H1 (cell line): ENCODE measurements around the gene CNOT6L. TPM values are rescaled to one million over a fixed set of nuclear protein-coding genes. Genes with fewer than 3 reads are reported as not detected.

Experiments
- polyA plus RNA-seq, 7 experiments: library from polyadenylated mRNA; depleted of rRNA in 3 of 7; stranded (reverse) in 5 of 7; unstranded in 2 of 7; fragments of >200 nt in 5 of 7; fragments of 200-250 nt in 2 of 7; gene quantifications; 1 replicate in 5 of 7; 2 replicates in 1 of 7; 4 replicates in 1 of 7; pipeline versions ENCODE4 v1.2.1 to v1.2.3, GENCODE V29; 2011 to 2013; ENCODE audit warnings: missing spikeins in 2 of 7, mixed read lengths in 2 of 7
- total RNA-seq: library from RNA; stranded (reverse); fragmentation: NEBNext Ultra II Directional; extraction: Animal tissue kit (Norgen Biotek cat#: 25700); gene quantifications from 2 replicates; pipeline ENCODE4 v1.2.1, GENCODE V29; 2021
- TF ChIP-seq, protein P1 (sequence below), 3 experiments: IDR thresholded peaks; 1 replicate in 2 of 3; 2 replicates in 1 of 3; pipeline versions ENCODE4 v1.5.1 to v1.6.1; 2011; ENCODE audit warnings: low read length in 3 of 3, mild to moderate bottlenecking in 3 of 3, inconsistent platforms in 2 of 3, low read depth in 1 of 3, moderate library complexity in 1 of 3; ENCODE audit not compliant: insufficient read depth in 1 of 3; ENCODE audit errors: control extremely low read depth in 1 of 3
- TF ChIP-seq, protein P2 (sequence below): IDR thresholded peaks from 2 replicates; pipeline ENCODE4 v1.6.1; 2012; ENCODE audit warnings: inconsistent platforms

Gene CNOT6L
- total and polyA plus RNA-seq, 2 of the 8 experiments (the other 6 are each of a cell fraction or from before 2014, with no cell fraction given): 2.0 to 22.4 TPM

DNA sequence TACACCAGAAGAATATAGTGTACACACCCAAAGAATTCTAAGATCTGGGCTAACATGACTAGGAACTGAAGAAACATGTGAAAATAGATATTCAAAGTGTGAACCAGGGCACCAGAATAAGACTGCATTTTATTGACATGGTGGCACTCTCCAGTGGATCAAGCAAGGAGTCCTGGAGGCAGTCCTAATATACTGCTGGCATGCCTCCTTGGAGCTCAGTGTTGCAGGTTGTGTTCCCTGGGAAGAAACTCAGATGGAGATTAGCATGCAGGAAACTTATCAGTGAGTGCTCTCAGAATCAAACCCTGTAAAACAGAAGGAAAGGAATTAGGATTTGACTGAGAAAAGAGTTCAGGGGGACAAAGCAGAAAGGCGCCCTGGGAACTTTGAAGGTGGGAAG lies 108.5 kb downstream of the CNOT6L start (continued):
- TF ChIP-seq, protein P1, sequence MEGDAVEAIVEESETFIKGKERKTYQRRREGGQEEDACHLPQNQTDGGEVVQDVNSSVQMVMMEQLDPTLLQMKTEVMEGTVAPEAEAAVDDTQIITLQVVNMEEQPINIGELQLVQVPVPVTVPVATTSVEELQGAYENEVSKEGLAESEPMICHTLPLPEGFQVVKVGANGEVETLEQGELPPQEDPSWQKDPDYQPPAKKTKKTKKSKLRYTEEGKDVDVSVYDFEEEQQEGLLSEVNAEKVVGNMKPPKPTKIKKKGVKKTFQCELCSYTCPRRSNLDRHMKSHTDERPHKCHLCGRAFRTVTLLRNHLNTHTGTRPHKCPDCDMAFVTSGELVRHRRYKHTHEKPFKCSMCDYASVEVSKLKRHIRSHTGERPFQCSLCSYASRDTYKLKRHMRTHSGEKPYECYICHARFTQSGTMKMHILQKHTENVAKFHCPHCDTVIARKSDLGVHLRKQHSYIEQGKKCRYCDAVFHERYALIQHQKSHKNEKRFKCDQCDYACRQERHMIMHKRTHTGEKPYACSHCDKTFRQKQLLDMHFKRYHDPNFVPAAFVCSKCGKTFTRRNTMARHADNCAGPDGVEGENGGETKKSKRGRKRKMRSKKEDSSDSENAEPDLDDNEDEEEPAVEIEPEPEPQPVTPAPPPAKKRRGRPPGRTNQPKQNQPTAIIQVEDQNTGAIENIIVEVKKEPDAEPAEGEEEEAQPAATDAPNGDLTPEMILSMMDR (IDR thresholded peaks at IDR 0.05; ENCODE audit: control extremely low read depth in 1 of 3, insufficient read depth in 1 of 3, low read depth in 1 of 3, low read length in 3 of 3): no peak
- TF ChIP-seq, protein P2, sequence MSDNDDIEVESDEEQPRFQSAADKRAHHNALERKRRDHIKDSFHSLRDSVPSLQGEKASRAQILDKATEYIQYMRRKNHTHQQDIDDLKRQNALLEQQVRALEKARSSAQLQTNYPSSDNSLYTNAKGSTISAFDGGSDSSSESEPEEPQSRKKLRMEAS: no peak
